H9 (cell line): ENCODE measurements around the gene FGF10. TPM values are rescaled to one million over a fixed set of nuclear protein-coding genes. Genes with fewer than 3 reads are reported as not detected.

Experiments used
- DNase-seq: peaks from one replicate; pipeline ENCODE4 v3.0.0-alpha.2; 2017
- H2AFZ ChIP-seq: one replicate; pipeline ENCODE4 v1.6.1; 2013; ENCODE audit warnings: mild to moderate bottlenecking, low read length, control low read depth, moderate library complexity
- H2AK5ac ChIP-seq: 2 replicates; pipeline ENCODE4 v1.6.1; 2013; ENCODE audit warnings: low read length, control low read depth, mixed read lengths; ENCODE audit not compliant: insufficient read length
- H2BK120ac ChIP-seq: one replicate; pipeline ENCODE4 v1.6.1; 2013; ENCODE audit warnings: low read depth, mild to moderate bottlenecking, low read length, control low read depth, inconsistent platforms; ENCODE audit not compliant: poor library complexity, severe bottlenecking
- H2BK12ac ChIP-seq: 2 replicates; pipeline ENCODE4 v1.6.1; 2013; ENCODE audit warnings: low read length, control low read depth, mixed read lengths, low read depth; ENCODE audit not compliant: insufficient read length
- H2BK15ac ChIP-seq: 2 replicates; pipeline ENCODE4 v1.6.1; 2013; ENCODE audit warnings: low read depth, low read length, control low read depth
- H2BK20ac ChIP-seq: one replicate; pipeline ENCODE4 v1.6.1; 2013; ENCODE audit warnings: low read depth, mild to moderate bottlenecking, low read length, control low read depth, inconsistent platforms; ENCODE audit not compliant: poor library complexity, severe bottlenecking
- H2BK5ac ChIP-seq: 2 replicates; pipeline ENCODE4 v1.6.1; 2013; ENCODE audit warnings: low read length, control low read depth, mixed read lengths; ENCODE audit not compliant: insufficient read length
- H3K14ac ChIP-seq: 2 replicates; pipeline ENCODE4 v1.6.1; 2013; ENCODE audit warnings: low read length, control low read depth; ENCODE audit not compliant: insufficient read depth
- H3K18ac ChIP-seq: 2 replicates; pipeline ENCODE4 v1.6.1; 2013; ENCODE audit warnings: low read depth, mild to moderate bottlenecking, mixed read lengths, low read length, control low read depth; ENCODE audit not compliant: insufficient read length
- H3K23ac ChIP-seq: 2 replicates; pipeline ENCODE4 v1.6.1; 2013; ENCODE audit warnings: low read length, control low read depth, mixed read lengths, low read depth; ENCODE audit not compliant: insufficient read length
- H3K23me2 ChIP-seq: 2 replicates; pipeline ENCODE4 v1.6.1; 2013; ENCODE audit warnings: low read depth, mild to moderate bottlenecking, mixed read lengths, low read length, control low read depth; ENCODE audit not compliant: insufficient read length, poor library complexity, severe bottlenecking
- H3K27ac ChIP-seq: 2 replicates; pipeline ENCODE4 v1.5.1; 2013; ENCODE audit warnings: low read length, control low read depth, mixed read lengths, low read depth; ENCODE audit not compliant: insufficient read length
- H3K27me3 ChIP-seq: 2 replicates; pipeline ENCODE4 v1.6.1; 2013; ENCODE audit warnings: low read length, control low read depth, inconsistent platforms; ENCODE audit not compliant: insufficient read depth
- H3K4ac ChIP-seq: 2 replicates; pipeline ENCODE4 v1.6.1; 2013; ENCODE audit warnings: low read depth, mild to moderate bottlenecking, control low read depth, inconsistent platforms, low read length, moderate library complexity
- H3K4me1 ChIP-seq: 2 replicates; pipeline ENCODE4 v1.6.1; 2013; ENCODE audit warnings: low read length, control low read depth, inconsistent platforms; ENCODE audit not compliant: insufficient read depth
- H3K4me2 ChIP-seq: 2 replicates; pipeline ENCODE4 v1.6.1; 2013; ENCODE audit warnings: low read length, control low read depth, mixed read lengths; ENCODE audit not compliant: insufficient read length, insufficient read depth
- H3K56ac ChIP-seq: 2 replicates; pipeline ENCODE4 v1.6.1; 2013; ENCODE audit warnings: low read depth, mild to moderate bottlenecking, mixed read lengths, low read length, control low read depth; ENCODE audit not compliant: insufficient read length
- H3K79me1 ChIP-seq: 2 replicates; pipeline ENCODE4 v1.6.1; 2013; ENCODE audit warnings: low read depth, mild to moderate bottlenecking, moderate library complexity, low read length, control low read depth, inconsistent platforms; ENCODE audit not compliant: insufficient read depth, poor library complexity, severe bottlenecking
- H3K79me2 ChIP-seq: 2 replicates; pipeline ENCODE4 v1.6.1; 2013; ENCODE audit warnings: low read length, control low read depth, inconsistent platforms; ENCODE audit not compliant: insufficient read depth
- H3K9ac ChIP-seq: 2 replicates; pipeline ENCODE4 v1.6.1; 2013; ENCODE audit warnings: low read length, control low read depth, mixed read lengths; ENCODE audit not compliant: insufficient read length; ENCODE audit errors: extremely low read depth
- H3K9me3 ChIP-seq: one replicate; pipeline ENCODE4 v1.6.1; 2013; ENCODE audit warnings: low read depth, low read length, inconsistent platforms; ENCODE audit not compliant: control insufficient read depth
- H3T11ph ChIP-seq: one replicate; pipeline ENCODE4 v1.6.1; 2013; ENCODE audit warnings: mild to moderate bottlenecking, low read length, control low read depth, inconsistent platforms
- H4K20me1 ChIP-seq: one replicate; pipeline ENCODE4 v1.6.1; 2013; ENCODE audit not compliant: control insufficient read depth, insufficient read length, insufficient read depth
- H4K5ac ChIP-seq: 2 replicates; pipeline ENCODE4 v1.6.1; 2013; ENCODE audit warnings: low read depth, mild to moderate bottlenecking, mixed read lengths, low read length, control low read depth; ENCODE audit not compliant: insufficient read length
- H4K8ac ChIP-seq: replicated peaks from 2 replicates; pipeline ENCODE4 v1.6.1; 2013; ENCODE audit warnings: low read length, control low read depth, mixed read lengths, low read depth; ENCODE audit not compliant: insufficient read length
- H4K91ac ChIP-seq: 2 replicates; pipeline ENCODE4 v1.6.1; 2013; ENCODE audit warnings: low read depth, mild to moderate bottlenecking, moderate library complexity, mixed read lengths, low read length, control low read depth; ENCODE audit not compliant: insufficient read length
- H3K27ac Mint-ChIP-seq, 3 experiments: 2 replicates in 2 of 3; 3 replicates in 1 of 3; pipeline ENCODE4 v1.8.0; 2020 to 2021; ENCODE audit warnings: mixed read lengths in 3 of 3, mild to moderate bottlenecking in 1 of 3, moderate library complexity in 1 of 3
- H3K27me3 Mint-ChIP-seq: 2 replicates; pipeline ENCODE4 v1.8.0; 2021; ENCODE audit warnings: low read depth, mild to moderate bottlenecking, moderate library complexity, mixed read lengths
- H3K36me3 Mint-ChIP-seq, 3 experiments: 2 replicates in 2 of 3; 3 replicates in 1 of 3; pipeline ENCODE4 v1.8.0; 2020 to 2021; ENCODE audit warnings: low read depth in 3 of 3, mixed read lengths in 3 of 3; ENCODE audit not compliant: insufficient read depth in 1 of 3
- H3K4me1 Mint-ChIP-seq, 2 experiments: 2 replicates each; pipeline ENCODE4 v1.8.0; 2020; ENCODE audit warnings: mixed read lengths in 2 of 2
- H3K4me3 Mint-ChIP-seq, 2 experiments: 2 replicates in 1 of 2; 3 replicates in 1 of 2; pipeline ENCODE4 v1.8.0; 2020 to 2021; ENCODE audit warnings: mild to moderate bottlenecking in 2 of 2, mixed read lengths in 2 of 2, moderate library complexity in 1 of 2
- H3K9me3 Mint-ChIP-seq, 2 experiments: 2 replicates in 1 of 2; 3 replicates in 1 of 2; pipeline ENCODE4 v1.8.0; 2020; ENCODE audit warnings: mild to moderate bottlenecking in 2 of 2, mixed read lengths in 2 of 2, moderate library complexity in 1 of 2
- WGBS: extraction: QIAGEN DNeasy Blood & Tissue Kit; methylation state at CpG from one replicate; pipeline ENCODE4 v1.1.7; 2013; ENCODE audit warnings: missing lambda C conversion rate, low lambda C conversion rate, mixed read lengths; ENCODE audit not compliant: insufficient read length; ENCODE audit errors: extremely low coverage; 5-methylcytosine and 5-hydroxymethylcytosine counted together
- total RNA-seq: library from RNA; stranded (reverse); gene quantifications from 2 replicates; pipeline ENCODE4 v1.2.1, GENCODE V29; 2021
- TF ChIP-seq, protein P1 (sequence below): fragments of 200-600 bp; sonication (generic); conservative IDR thresholded peaks from 3 replicates; pipeline ENCODE4 v1.8.0; 2021; ENCODE audit warnings: antibody characterized with exemption, mild to moderate bottlenecking

FGF10 gene
- total RNA-seq, 1 experiment from 2014 or later = not detected

DNA sequence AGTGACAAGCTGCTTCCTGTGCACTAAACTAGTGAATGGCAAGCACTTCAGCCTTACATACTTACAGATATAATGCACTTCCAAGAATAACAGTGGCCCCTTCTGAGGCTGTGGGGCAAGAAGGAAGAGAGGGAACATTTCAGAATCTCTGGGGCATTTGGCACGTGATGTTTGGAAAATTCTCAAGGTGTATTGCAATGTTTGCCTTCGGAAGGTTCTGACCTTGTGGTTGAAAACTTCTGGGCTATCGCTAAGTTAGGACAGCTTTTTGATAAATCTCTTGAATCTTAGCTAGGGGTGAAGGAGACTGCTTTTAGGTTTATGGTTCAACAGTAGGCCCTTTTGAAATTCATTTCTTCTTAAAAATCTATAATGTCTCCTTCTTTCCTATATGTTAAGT is 7.1 kb upstream of the FGF10 start:
- no peak overlapping the region for H3K27ac Mint-ChIP-seq
- Histone ChIP-seq H4K91ac (no peak overlapping the region), H3K23ac (no peak overlapping the region), H3K14ac (no peak overlapping the region), H3K23me2 (no peaks in the 10 kb centered on the region), H3K4me2 (no peak overlapping the region), H4K5ac (no peak overlapping the region), H3K79me2 (no peaks in the 10 kb centered on the region), H3K9ac (no peak overlapping the region), H2BK5ac (no peak overlapping the region), H3K56ac (no peak overlapping the region), H3K9me3 (no peaks in the 10 kb centered on the region), H4K8ac (no peak overlapping the region), H2AK5ac (no peak overlapping the region), H2AFZ (no peak overlapping the region), H3K4me1 (no peaks in the 10 kb centered on the region), H2BK12ac (no peak overlapping the region), H2BK15ac (no peak overlapping the region), H3K27ac (no peak overlapping the region), H2BK120ac (no peak overlapping the region), H2BK20ac (no peak overlapping the region), H4K20me1 (no peaks in the 10 kb centered on the region), H3K4ac (no peak overlapping the region), H3K27me3 (no peaks in the 10 kb centered on the region), H3K79me1 (no peaks in the 10 kb centered on the region), H3K18ac (no peak overlapping the region), H3T11ph (no peak overlapping the region)
- peaks cover 11% of the 10 kb centered on the region for H3K27me3 Mint-ChIP-seq
- TF ChIP-seq, protein P1, sequence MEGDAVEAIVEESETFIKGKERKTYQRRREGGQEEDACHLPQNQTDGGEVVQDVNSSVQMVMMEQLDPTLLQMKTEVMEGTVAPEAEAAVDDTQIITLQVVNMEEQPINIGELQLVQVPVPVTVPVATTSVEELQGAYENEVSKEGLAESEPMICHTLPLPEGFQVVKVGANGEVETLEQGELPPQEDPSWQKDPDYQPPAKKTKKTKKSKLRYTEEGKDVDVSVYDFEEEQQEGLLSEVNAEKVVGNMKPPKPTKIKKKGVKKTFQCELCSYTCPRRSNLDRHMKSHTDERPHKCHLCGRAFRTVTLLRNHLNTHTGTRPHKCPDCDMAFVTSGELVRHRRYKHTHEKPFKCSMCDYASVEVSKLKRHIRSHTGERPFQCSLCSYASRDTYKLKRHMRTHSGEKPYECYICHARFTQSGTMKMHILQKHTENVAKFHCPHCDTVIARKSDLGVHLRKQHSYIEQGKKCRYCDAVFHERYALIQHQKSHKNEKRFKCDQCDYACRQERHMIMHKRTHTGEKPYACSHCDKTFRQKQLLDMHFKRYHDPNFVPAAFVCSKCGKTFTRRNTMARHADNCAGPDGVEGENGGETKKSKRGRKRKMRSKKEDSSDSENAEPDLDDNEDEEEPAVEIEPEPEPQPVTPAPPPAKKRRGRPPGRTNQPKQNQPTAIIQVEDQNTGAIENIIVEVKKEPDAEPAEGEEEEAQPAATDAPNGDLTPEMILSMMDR = no peak
- WGBS = no CpG with 5 or more reads among the region's 3 CpGs
- peaks cover 0 to 4% of the 10 kb centered on the region in 2 experiments; a peak in 3 of 5 replicates for H3K9me3 Mint-ChIP-seq
- H3K4me3 Mint-ChIP-seq = no peak overlapping the region
- H3K36me3 Mint-ChIP-seq = peaks cover 0 to 6% (median 0%) of the 10 kb centered on the region in 3 experiments; a peak in 1 of 7 replicates
- peaks cover 0 to 4% of the 10 kb centered on the region in 2 experiments; a peak in 1 of 4 replicates for H3K4me1 Mint-ChIP-seq
- no peak for DNase-seq
